Measurements from ENCODE around the gene ANKS1A.

ANKS1A gene

GRCh38 chr6:35042031-35042815 is 153.2 kb downstream of the ANKS1A start:
- no peak overlapping the region for H3K4me3 ChIP-seq (ENCODE audit: low read depth, low read length)
- no peak for DNase-seq (ENCODE audit: low read depth)
- TF ChIP-seq CTCF (IDR thresholded peaks at IDR 0.05; ENCODE audit: insufficient read depth, low read depth, low read length, missing control alignments), result no peak

- DNase-seq (ENCODE audit: low read depth), result no peak
- TF ChIP-seq CTCF (IDR thresholded peaks at IDR 0.05; ENCODE audit: insufficient read depth, low read depth, low read length, missing control alignments), result no peak
- H3K4me3 ChIP-seq (ENCODE audit: low read depth, low read length), result no peak overlapping the region
These were observed 154.5 kb downstream of the ANKS1A start for GRCh38 chr6:35043381-35044130.

- DNase-seq (ENCODE audit: low read depth), result no peak
- TF ChIP-seq CTCF (IDR thresholded peaks at IDR 0.05; ENCODE audit: insufficient read depth, low read depth, low read length, missing control alignments), result no peak
- no peak overlapping the region for H3K4me3 ChIP-seq (ENCODE audit: low read depth, low read length)
These were observed 155.2 kb downstream of the ANKS1A start for GRCh38 chr6:35044145-35044745.

GRCh38 chr6:35044761-35045421 is 155.8 kb downstream of the ANKS1A start:
- no peak for DNase-seq (ENCODE audit: low read depth)
- no peak overlapping the region for H3K4me3 ChIP-seq (ENCODE audit: low read depth, low read length)
- TF ChIP-seq CTCF (IDR thresholded peaks at IDR 0.05; ENCODE audit: insufficient read depth, low read depth, low read length, missing control alignments), result no peak

- no peak for TF ChIP-seq CTCF (IDR thresholded peaks at IDR 0.05; ENCODE audit: insufficient read depth, low read depth, low read length, missing control alignments)
- no peak overlapping the region for H3K4me3 ChIP-seq (ENCODE audit: low read depth, low read length)
- DNase-seq (ENCODE audit: low read depth), result no peak
These were observed 157.0 kb downstream of the ANKS1A start for GRCh38 chr6:35046103-35046502.

- no peak overlapping the region for H3K4me3 ChIP-seq (ENCODE audit: low read depth, low read length)
- TF ChIP-seq CTCF (IDR thresholded peaks at IDR 0.05; ENCODE audit: insufficient read depth, low read depth, low read length, missing control alignments), result no peak
- no peak for DNase-seq (ENCODE audit: low read depth)
These were observed 157.8 kb downstream of the ANKS1A start for GRCh38 chr6:35046862-35047261.
